ENCODE data around the gene ADGRE3.
"Not testable (repeated sequence)": the region's sequence is repeated elsewhere in the genome, so short reads cannot be mapped to it uniquely, and the experiment has no call there.

DNA sequence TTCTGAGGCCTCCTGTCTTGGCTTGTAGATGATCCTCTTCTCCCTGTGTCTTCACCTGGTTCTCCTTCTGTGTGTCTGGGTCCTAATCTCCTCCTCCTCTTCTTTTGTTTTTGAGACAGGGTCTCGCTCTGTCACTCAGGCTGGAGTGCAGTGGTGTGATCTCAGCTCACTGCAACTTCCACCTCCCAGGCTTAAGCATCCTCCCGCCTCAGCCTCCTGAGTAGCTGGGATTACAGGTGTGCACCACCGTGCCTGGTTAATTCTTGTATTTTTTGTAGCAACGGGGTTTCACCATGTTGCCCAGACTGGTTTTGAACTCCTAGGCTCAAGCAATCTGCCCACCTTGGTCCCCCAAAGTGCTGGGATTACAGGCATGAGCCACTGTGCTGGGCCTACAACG lies 62.4 kb downstream of the ADGRE3 start:
- TF ChIP-seq, protein P1, sequence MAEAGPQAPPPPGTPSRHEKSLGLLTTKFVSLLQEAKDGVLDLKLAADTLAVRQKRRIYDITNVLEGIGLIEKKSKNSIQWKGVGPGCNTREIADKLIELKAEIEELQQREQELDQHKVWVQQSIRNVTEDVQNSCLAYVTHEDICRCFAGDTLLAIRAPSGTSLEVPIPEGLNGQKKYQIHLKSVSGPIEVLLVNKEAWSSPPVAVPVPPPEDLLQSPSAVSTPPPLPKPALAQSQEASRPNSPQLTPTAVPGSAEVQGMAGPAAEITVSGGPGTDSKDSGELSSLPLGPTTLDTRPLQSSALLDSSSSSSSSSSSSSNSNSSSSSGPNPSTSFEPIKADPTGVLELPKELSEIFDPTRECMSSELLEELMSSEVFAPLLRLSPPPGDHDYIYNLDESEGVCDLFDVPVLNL (CRISPR knock-in tag; IDR thresholded peaks at IDR 0.05; ENCODE audit: borderline replicate concordance, low read depth), result not testable (repeated sequence)
- TF ChIP-seq, protein P2, sequence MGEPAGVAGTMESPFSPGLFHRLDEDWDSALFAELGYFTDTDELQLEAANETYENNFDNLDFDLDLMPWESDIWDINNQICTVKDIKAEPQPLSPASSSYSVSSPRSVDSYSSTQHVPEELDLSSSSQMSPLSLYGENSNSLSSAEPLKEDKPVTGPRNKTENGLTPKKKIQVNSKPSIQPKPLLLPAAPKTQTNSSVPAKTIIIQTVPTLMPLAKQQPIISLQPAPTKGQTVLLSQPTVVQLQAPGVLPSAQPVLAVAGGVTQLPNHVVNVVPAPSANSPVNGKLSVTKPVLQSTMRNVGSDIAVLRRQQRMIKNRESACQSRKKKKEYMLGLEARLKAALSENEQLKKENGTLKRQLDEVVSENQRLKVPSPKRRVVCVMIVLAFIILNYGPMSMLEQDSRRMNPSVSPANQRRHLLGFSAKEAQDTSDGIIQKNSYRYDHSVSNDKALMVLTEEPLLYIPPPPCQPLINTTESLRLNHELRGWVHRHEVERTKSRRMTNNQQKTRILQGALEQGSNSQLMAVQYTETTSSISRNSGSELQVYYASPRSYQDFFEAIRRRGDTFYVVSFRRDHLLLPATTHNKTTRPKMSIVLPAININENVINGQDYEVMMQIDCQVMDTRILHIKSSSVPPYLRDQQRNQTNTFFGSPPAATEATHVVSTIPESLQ (CRISPR knock-in tag; IDR thresholded peaks at IDR 0.05), result not testable (repeated sequence)
- TF ChIP-seq, protein P3, sequence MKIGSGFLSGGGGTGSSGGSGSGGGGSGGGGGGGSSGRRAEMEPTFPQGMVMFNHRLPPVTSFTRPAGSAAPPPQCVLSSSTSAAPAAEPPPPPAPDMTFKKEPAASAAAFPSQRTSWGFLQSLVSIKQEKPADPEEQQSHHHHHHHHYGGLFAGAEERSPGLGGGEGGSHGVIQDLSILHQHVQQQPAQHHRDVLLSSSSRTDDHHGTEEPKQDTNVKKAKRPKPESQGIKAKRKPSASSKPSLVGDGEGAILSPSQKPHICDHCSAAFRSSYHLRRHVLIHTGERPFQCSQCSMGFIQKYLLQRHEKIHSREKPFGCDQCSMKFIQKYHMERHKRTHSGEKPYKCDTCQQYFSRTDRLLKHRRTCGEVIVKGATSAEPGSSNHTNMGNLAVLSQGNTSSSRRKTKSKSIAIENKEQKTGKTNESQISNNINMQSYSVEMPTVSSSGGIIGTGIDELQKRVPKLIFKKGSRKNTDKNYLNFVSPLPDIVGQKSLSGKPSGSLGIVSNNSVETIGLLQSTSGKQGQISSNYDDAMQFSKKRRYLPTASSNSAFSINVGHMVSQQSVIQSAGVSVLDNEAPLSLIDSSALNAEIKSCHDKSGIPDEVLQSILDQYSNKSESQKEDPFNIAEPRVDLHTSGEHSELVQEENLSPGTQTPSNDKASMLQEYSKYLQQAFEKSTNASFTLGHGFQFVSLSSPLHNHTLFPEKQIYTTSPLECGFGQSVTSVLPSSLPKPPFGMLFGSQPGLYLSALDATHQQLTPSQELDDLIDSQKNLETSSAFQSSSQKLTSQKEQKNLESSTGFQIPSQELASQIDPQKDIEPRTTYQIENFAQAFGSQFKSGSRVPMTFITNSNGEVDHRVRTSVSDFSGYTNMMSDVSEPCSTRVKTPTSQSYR (CRISPR knock-in tag; IDR thresholded peaks at IDR 0.05), result not testable (repeated sequence)
- TF ChIP-seq, protein P4, sequence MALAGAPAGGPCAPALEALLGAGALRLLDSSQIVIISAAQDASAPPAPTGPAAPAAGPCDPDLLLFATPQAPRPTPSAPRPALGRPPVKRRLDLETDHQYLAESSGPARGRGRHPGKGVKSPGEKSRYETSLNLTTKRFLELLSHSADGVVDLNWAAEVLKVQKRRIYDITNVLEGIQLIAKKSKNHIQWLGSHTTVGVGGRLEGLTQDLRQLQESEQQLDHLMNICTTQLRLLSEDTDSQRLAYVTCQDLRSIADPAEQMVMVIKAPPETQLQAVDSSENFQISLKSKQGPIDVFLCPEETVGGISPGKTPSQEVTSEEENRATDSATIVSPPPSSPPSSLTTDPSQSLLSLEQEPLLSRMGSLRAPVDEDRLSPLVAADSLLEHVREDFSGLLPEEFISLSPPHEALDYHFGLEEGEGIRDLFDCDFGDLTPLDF (CRISPR knock-in tag; IDR thresholded peaks at IDR 0.05), result not testable (repeated sequence)
- not testable (repeated sequence) for TF ChIP-seq TP53 (CRISPR knock-in tag; IDR thresholded peaks at IDR 0.05); ZNF423 (CRISPR knock-in tag; IDR thresholded peaks at IDR 0.05); SMAD3 (CRISPR knock-in tag; IDR thresholded peaks at IDR 0.05; ENCODE audit: borderline replicate concordance); JUN (CRISPR knock-in tag; IDR thresholded peaks at IDR 0.05)
- TF ChIP-seq, protein P5, sequence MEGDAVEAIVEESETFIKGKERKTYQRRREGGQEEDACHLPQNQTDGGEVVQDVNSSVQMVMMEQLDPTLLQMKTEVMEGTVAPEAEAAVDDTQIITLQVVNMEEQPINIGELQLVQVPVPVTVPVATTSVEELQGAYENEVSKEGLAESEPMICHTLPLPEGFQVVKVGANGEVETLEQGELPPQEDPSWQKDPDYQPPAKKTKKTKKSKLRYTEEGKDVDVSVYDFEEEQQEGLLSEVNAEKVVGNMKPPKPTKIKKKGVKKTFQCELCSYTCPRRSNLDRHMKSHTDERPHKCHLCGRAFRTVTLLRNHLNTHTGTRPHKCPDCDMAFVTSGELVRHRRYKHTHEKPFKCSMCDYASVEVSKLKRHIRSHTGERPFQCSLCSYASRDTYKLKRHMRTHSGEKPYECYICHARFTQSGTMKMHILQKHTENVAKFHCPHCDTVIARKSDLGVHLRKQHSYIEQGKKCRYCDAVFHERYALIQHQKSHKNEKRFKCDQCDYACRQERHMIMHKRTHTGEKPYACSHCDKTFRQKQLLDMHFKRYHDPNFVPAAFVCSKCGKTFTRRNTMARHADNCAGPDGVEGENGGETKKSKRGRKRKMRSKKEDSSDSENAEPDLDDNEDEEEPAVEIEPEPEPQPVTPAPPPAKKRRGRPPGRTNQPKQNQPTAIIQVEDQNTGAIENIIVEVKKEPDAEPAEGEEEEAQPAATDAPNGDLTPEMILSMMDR (IDR thresholded peaks at IDR 0.05), result not testable (repeated sequence)
- TF ChIP-seq, protein P6, sequence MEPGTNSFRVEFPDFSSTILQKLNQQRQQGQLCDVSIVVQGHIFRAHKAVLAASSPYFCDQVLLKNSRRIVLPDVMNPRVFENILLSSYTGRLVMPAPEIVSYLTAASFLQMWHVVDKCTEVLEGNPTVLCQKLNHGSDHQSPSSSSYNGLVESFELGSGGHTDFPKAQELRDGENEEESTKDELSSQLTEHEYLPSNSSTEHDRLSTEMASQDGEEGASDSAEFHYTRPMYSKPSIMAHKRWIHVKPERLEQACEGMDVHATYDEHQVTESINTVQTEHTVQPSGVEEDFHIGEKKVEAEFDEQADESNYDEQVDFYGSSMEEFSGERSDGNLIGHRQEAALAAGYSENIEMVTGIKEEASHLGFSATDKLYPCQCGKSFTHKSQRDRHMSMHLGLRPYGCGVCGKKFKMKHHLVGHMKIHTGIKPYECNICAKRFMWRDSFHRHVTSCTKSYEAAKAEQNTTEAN (CRISPR knock-in tag; IDR thresholded peaks at IDR 0.05), result not testable (repeated sequence)
- TF ChIP-seq, protein P7, sequence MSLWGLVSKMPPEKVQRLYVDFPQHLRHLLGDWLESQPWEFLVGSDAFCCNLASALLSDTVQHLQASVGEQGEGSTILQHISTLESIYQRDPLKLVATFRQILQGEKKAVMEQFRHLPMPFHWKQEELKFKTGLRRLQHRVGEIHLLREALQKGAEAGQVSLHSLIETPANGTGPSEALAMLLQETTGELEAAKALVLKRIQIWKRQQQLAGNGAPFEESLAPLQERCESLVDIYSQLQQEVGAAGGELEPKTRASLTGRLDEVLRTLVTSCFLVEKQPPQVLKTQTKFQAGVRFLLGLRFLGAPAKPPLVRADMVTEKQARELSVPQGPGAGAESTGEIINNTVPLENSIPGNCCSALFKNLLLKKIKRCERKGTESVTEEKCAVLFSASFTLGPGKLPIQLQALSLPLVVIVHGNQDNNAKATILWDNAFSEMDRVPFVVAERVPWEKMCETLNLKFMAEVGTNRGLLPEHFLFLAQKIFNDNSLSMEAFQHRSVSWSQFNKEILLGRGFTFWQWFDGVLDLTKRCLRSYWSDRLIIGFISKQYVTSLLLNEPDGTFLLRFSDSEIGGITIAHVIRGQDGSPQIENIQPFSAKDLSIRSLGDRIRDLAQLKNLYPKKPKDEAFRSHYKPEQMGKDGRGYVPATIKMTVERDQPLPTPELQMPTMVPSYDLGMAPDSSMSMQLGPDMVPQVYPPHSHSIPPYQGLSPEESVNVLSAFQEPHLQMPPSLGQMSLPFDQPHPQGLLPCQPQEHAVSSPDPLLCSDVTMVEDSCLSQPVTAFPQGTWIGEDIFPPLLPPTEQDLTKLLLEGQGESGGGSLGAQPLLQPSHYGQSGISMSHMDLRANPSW (CRISPR knock-in tag; conservative IDR thresholded peaks at IDR 0.05; ENCODE audit: low read depth), result not testable (repeated sequence)
- TF ChIP-seq, protein P8, sequence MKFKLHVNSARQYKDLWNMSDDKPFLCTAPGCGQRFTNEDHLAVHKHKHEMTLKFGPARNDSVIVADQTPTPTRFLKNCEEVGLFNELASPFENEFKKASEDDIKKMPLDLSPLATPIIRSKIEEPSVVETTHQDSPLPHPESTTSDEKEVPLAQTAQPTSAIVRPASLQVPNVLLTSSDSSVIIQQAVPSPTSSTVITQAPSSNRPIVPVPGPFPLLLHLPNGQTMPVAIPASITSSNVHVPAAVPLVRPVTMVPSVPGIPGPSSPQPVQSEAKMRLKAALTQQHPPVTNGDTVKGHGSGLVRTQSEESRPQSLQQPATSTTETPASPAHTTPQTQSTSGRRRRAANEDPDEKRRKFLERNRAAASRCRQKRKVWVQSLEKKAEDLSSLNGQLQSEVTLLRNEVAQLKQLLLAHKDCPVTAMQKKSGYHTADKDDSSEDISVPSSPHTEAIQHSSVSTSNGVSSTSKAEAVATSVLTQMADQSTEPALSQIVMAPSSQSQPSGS (CRISPR knock-in tag; IDR thresholded peaks at IDR 0.05; ENCODE audit: borderline replicate concordance, low read depth), result not testable (repeated sequence)
- TF ChIP-seq, protein P9, sequence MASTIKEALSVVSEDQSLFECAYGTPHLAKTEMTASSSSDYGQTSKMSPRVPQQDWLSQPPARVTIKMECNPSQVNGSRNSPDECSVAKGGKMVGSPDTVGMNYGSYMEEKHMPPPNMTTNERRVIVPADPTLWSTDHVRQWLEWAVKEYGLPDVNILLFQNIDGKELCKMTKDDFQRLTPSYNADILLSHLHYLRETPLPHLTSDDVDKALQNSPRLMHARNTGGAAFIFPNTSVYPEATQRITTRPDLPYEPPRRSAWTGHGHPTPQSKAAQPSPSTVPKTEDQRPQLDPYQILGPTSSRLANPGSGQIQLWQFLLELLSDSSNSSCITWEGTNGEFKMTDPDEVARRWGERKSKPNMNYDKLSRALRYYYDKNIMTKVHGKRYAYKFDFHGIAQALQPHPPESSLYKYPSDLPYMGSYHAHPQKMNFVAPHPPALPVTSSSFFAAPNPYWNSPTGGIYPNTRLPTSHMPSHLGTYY (CRISPR knock-in tag; IDR thresholded peaks at IDR 0.05), result not testable (repeated sequence)
